K562 (cell line): ENCODE measurements around the gene BANP. TPM values are rescaled to one million over a fixed set of nuclear protein-coding genes. Genes with fewer than 3 reads are reported as not detected.

Experiments
- NR1H2 ChIP-seq: sonication (generic); formaldehyde crosslinking; IDR thresholded peaks from 2 replicates; pipeline ENCODE4 v1.4.0; 2020; ENCODE audit warnings: mild to moderate bottlenecking, missing genetic modification reagents
- NR3C1 ChIP-seq: sonication (generic); formaldehyde crosslinking; IDR thresholded peaks from 2 replicates; pipeline ENCODE4 v1.8.1; 2022; ENCODE audit warnings: missing genetic modification reagents
- ZZZ3 ChIP-seq: fragments of 450-650 bp; IDR thresholded peaks from 2 replicates; pipeline ENCODE4 v1.6.1; 2016; ENCODE audit warnings: antibody characterized with exemption, mild to moderate bottlenecking, moderate library complexity
- polyA plus RNA-seq, 8 experiments: library from polyadenylated mRNA; depleted of rRNA in 4 of 8; stranded (reverse) in 5 of 8; unstranded in 3 of 8; fragments of >200 nt; fragmentation: Nextera tagmentation in 2 of 8; fragmentation: Illumina TruSeq in 1 of 8; extraction: Ambion mirVana in 2 of 8; extraction: Trizol in 1 of 8; gene quantifications; 2 replicates each; pipeline versions ENCODE4 v1.2.1 to v1.2.3, GENCODE V29; 2011 to 2014; ENCODE audit warnings: inconsistent platforms in 1 of 8, missing spikeins in 1 of 8
- total RNA-seq, 7 experiments: library from RNA; depleted of rRNA in 6 of 7; stranded (reverse); fragments of >200 nt in 6 of 7; fragmentation: Illumina TruSeq in 2 of 7; extraction: Trizol in 2 of 7; gene quantifications; 2 replicates each; pipeline versions ENCODE4 v1.2.1 to v1.2.3, GENCODE V29; 2011 to 2021; ENCODE audit warnings: low replicate concordance in 1 of 7
- TF ChIP-seq, protein P1 (sequence below): fragments of 200-600 bp; sonication (generic); IDR thresholded peaks from one replicate; pipeline ENCODE4 v1.6.1; 2012; ENCODE audit warnings: mild to moderate bottlenecking, low read depth, low read length, inconsistent platforms
- TF ChIP-seq, protein P2 (sequence below): sonication (generic); formaldehyde crosslinking; IDR thresholded peaks from 2 replicates; pipeline ENCODE4 v1.9.0; 2022; ENCODE audit warnings: mild to moderate bottlenecking, missing genetic modification reagents

The BANP gene
- total and polyA plus RNA-seq, 9 of the 15 experiments (the other 6 are each of a cell fraction or from before 2014, with no cell fraction given) = 4.6 to 22.1 (median 15.6) TPM

DNA sequence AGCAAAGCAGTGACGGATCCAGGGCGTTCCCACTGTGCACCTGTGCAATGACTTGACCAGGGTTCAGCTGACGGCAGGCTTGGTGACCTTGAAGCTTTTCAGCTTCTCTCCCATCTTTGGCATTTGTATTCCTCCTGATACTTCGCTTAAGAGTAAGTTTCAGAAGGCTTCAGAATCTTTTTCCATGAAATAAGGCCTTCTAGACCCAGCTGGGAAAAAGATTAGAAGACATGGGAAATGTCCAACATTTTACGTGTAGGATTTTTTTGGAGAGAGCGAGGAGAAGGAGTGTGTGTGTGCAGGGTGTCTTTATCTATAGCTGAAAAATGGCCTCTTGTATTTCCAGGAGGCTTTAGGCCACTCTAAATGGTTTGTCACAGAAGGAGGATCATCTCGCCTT, 104.1 kb downstream of the BANP start (continued):
- TF ChIP-seq NR3C1 (no peak), ZZZ3 (no peak), NR1H2 (CRISPR knock-in tag) (no peak)
- TF ChIP-seq, protein P1, sequence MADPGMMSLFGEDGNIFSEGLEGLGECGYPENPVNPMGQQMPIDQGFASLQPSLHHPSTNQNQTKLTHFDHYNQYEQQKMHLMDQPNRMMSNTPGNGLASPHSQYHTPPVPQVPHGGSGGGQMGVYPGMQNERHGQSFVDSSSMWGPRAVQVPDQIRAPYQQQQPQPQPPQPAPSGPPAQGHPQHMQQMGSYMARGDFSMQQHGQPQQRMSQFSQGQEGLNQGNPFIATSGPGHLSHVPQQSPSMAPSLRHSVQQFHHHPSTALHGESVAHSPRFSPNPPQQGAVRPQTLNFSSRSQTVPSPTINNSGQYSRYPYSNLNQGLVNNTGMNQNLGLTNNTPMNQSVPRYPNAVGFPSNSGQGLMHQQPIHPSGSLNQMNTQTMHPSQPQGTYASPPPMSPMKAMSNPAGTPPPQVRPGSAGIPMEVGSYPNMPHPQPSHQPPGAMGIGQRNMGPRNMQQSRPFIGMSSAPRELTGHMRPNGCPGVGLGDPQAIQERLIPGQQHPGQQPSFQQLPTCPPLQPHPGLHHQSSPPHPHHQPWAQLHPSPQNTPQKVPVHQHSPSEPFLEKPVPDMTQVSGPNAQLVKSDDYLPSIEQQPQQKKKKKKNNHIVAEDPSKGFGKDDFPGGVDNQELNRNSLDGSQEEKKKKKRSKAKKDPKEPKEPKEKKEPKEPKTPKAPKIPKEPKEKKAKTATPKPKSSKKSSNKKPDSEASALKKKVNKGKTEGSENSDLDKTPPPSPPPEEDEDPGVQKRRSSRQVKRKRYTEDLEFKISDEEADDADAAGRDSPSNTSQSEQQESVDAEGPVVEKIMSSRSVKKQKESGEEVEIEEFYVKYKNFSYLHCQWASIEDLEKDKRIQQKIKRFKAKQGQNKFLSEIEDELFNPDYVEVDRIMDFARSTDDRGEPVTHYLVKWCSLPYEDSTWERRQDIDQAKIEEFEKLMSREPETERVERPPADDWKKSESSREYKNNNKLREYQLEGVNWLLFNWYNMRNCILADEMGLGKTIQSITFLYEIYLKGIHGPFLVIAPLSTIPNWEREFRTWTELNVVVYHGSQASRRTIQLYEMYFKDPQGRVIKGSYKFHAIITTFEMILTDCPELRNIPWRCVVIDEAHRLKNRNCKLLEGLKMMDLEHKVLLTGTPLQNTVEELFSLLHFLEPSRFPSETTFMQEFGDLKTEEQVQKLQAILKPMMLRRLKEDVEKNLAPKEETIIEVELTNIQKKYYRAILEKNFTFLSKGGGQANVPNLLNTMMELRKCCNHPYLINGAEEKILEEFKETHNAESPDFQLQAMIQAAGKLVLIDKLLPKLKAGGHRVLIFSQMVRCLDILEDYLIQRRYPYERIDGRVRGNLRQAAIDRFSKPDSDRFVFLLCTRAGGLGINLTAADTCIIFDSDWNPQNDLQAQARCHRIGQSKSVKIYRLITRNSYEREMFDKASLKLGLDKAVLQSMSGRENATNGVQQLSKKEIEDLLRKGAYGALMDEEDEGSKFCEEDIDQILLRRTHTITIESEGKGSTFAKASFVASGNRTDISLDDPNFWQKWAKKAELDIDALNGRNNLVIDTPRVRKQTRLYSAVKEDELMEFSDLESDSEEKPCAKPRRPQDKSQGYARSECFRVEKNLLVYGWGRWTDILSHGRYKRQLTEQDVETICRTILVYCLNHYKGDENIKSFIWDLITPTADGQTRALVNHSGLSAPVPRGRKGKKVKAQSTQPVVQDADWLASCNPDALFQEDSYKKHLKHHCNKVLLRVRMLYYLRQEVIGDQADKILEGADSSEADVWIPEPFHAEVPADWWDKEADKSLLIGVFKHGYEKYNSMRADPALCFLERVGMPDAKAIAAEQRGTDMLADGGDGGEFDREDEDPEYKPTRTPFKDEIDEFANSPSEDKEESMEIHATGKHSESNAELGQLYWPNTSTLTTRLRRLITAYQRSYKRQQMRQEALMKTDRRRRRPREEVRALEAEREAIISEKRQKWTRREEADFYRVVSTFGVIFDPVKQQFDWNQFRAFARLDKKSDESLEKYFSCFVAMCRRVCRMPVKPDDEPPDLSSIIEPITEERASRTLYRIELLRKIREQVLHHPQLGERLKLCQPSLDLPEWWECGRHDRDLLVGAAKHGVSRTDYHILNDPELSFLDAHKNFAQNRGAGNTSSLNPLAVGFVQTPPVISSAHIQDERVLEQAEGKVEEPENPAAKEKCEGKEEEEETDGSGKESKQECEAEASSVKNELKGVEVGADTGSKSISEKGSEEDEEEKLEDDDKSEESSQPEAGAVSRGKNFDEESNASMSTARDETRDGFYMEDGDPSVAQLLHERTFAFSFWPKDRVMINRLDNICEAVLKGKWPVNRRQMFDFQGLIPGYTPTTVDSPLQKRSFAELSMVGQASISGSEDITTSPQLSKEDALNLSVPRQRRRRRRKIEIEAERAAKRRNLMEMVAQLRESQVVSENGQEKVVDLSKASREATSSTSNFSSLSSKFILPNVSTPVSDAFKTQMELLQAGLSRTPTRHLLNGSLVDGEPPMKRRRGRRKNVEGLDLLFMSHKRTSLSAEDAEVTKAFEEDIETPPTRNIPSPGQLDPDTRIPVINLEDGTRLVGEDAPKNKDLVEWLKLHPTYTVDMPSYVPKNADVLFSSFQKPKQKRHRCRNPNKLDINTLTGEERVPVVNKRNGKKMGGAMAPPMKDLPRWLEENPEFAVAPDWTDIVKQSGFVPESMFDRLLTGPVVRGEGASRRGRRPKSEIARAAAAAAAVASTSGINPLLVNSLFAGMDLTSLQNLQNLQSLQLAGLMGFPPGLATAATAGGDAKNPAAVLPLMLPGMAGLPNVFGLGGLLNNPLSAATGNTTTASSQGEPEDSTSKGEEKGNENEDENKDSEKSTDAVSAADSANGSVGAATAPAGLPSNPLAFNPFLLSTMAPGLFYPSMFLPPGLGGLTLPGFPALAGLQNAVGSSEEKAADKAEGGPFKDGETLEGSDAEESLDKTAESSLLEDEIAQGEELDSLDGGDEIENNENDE = no peak
- TF ChIP-seq, protein P2, sequence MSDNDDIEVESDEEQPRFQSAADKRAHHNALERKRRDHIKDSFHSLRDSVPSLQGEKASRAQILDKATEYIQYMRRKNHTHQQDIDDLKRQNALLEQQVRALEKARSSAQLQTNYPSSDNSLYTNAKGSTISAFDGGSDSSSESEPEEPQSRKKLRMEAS (CRISPR knock-in tag) = no peak
- TF ChIP-seq, all 486 proteins: peak for 0
